SU-DHL-6 (cell line): ENCODE measurements around the gene ATR.

Source experiments
- H2AFZ ChIP-seq: fragments of 200-600 bp; sonication (generic); 2 replicates; pipeline ENCODE4 v1.6.1; 2014; ENCODE audit warnings: low read depth, mild to moderate bottlenecking, moderate library complexity, mixed read lengths, antibody characterized with exemption, low read length; ENCODE audit not compliant: severe bottlenecking
- H3F3A ChIP-seq: fragments of 200-600 bp; shearing (Covaris generic); 2 replicates; pipeline ENCODE4 v1.6.0; 2016; ENCODE audit warnings: antibody characterized with exemption, mild to moderate bottlenecking; ENCODE audit not compliant: insufficient read depth
- H3K27ac ChIP-seq: fragments of 200-600 bp; sonication (generic); 2 replicates; pipeline ENCODE4 v1.5.1; 2016; ENCODE audit warnings: low read depth, mild to moderate bottlenecking, low read length, moderate library complexity, mixed read lengths
- H3K27me3 ChIP-seq: fragments of 200-600 bp; sonication (generic), shearing (Covaris generic); 2 replicates; pipeline ENCODE4 v1.6.0; 2014; ENCODE audit warnings: mild to moderate bottlenecking, low read length
- H3K36me3 ChIP-seq: fragments of 200-600 bp; sonication (generic); 2 replicates; pipeline ENCODE4 v1.6.1; 2014; ENCODE audit warnings: mild to moderate bottlenecking, low read length, mixed read lengths
- H3K4me2 ChIP-seq: fragments of 300-600, 200-600 bp; shearing (Covaris generic), sonication (generic); 2 replicates; pipeline ENCODE4 v1.6.0; 2014; ENCODE audit warnings: low read length, low read depth, mild to moderate bottlenecking; ENCODE audit not compliant: poor library complexity, severe bottlenecking
- H3K4me3 ChIP-seq: fragments of 200-600 bp; sonication (generic); 2 replicates; pipeline ENCODE4 v1.5.1; 2014; ENCODE audit warnings: antibody characterized with exemption, low read length, mild to moderate bottlenecking, mixed read lengths; ENCODE audit not compliant: insufficient read depth, poor library complexity, severe bottlenecking
- H3K79me2 ChIP-seq: fragments of 200-600 bp; sonication (generic); 2 replicates; pipeline ENCODE4 v1.6.1; 2014; ENCODE audit warnings: mild to moderate bottlenecking, low read length, moderate library complexity; ENCODE audit not compliant: insufficient read depth
- H3K9ac ChIP-seq: fragments of 200-600 bp; sonication (generic); 2 replicates; pipeline ENCODE4 v1.7.0; 2014; ENCODE audit warnings: mild to moderate bottlenecking, low read length
- H3K9me2 ChIP-seq: fragments of 200-600 bp; sonication (generic); replicated peaks from 2 replicates; pipeline ENCODE4 v1.6.1; 2014; ENCODE audit warnings: low read length; ENCODE audit not compliant: insufficient read depth
- H3K9me3 ChIP-seq: fragments of 200-600 bp; sonication (generic); 2 replicates; pipeline ENCODE4 v1.6.1; 2014; ENCODE audit warnings: low read length, mixed read lengths; ENCODE audit not compliant: insufficient read depth
- H4K20me1 ChIP-seq: fragments of 200-600 bp; sonication (generic); 2 replicates; pipeline ENCODE4 v1.6.1; 2014; ENCODE audit warnings: low read depth, mild to moderate bottlenecking, antibody characterized with exemption, low read length, moderate library complexity, mixed read lengths
- EZH2phosphoT487 ChIP-seq: fragments of 200-600 bp; sonication (generic), shearing (Covaris generic); conservative IDR thresholded peaks from 2 replicates; pipeline ENCODE4 v1.6.1; 2018; ENCODE audit warnings: mild to moderate bottlenecking, antibody characterized with exemption, low read length, moderate library complexity, mixed read lengths
- TF ChIP-seq, protein P1 (sequence below): fragments of 200-600 bp; sonication (generic); IDR thresholded peaks from one replicate; pipeline ENCODE4 v1.5.1; 2017; ENCODE audit warnings: antibody characterized with exemption, mild to moderate bottlenecking, low read length, moderate library complexity; ENCODE audit not compliant: insufficient read depth, poor library complexity, severe bottlenecking

Gene ATR

DNA sequence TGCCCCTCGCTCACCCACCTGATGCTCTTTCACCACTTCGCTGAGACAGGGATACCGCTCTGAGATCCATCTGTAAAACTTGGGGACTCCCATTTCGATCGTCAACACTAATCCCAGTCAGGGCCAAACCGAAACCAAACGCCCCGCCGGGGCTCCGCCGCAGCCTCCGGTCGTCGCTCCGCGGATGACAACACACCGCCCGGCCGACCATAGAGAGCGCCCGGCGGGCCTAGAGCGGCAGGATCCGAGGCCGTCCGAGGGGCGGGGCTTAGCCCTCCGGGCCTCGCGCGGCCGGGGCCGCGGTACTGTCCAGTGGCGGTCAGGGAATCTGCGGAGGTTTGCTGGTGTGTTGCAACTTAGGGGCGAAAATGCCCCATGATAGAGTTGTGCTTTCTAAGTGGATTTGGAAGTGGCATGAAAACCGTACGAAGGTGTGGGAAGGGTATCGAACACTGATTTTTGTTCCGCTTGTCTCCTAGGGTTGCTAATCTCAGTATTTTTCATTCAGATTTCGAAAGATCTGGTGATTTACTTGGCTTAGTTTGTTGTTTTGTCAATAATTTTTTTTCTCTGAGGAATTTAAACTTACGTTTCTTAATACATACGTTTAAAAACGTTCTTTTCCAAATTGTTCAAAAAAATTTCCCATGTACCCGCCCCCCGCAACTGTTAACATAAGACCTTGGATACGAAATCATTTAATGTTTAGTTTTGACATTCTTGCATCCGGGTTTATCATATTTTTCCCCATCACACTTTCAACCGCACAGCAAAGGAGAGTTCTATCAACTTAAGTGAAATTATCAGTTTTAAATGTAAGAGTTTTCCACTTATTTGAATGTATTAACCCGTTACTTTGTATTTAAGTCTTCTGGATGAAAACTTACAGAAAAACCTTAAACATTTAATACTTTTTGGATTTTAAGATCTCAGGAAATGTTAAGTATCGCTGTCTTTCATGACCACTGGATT, 130.4 kb downstream of the ATR start, which contains the start of gene XRN1:
Gene XRN1 (minus strand): TSS at position 186 of the 972 bp plus-strand sequence. CDS start 93 bp downstream, at position 93.
- Histone ChIP-seq H3K4me3 (peak within 1 kb of the TSS; percentile 100), H3K9me3 (no peaks in the 10 kb centered on the region), H3K4me2 (peak within 1 kb of the TSS; percentile 96), H3K9ac (peak within 1 kb of the TSS; percentile 96), H3K27me3 (no peaks in the 10 kb centered on the region), H3K36me3 (no peaks in the 10 kb centered on the region), H3K9me2 (no peaks in the 10 kb centered on the region), H2AFZ (peak within 1 kb of the TSS; percentile 93), H3K27ac (peak within 1 kb of the TSS; percentile 54), H3F3A (peaks cover 16% of the 10 kb centered on the region), H4K20me1 (no peaks in the 10 kb centered on the region), H3K79me2 (peaks cover 46% of the 10 kb centered on the region)
- no peak for TF ChIP-seq EZH2phosphoT487
- TF ChIP-seq, protein P1, sequence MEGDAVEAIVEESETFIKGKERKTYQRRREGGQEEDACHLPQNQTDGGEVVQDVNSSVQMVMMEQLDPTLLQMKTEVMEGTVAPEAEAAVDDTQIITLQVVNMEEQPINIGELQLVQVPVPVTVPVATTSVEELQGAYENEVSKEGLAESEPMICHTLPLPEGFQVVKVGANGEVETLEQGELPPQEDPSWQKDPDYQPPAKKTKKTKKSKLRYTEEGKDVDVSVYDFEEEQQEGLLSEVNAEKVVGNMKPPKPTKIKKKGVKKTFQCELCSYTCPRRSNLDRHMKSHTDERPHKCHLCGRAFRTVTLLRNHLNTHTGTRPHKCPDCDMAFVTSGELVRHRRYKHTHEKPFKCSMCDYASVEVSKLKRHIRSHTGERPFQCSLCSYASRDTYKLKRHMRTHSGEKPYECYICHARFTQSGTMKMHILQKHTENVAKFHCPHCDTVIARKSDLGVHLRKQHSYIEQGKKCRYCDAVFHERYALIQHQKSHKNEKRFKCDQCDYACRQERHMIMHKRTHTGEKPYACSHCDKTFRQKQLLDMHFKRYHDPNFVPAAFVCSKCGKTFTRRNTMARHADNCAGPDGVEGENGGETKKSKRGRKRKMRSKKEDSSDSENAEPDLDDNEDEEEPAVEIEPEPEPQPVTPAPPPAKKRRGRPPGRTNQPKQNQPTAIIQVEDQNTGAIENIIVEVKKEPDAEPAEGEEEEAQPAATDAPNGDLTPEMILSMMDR, result no peak

DNA sequence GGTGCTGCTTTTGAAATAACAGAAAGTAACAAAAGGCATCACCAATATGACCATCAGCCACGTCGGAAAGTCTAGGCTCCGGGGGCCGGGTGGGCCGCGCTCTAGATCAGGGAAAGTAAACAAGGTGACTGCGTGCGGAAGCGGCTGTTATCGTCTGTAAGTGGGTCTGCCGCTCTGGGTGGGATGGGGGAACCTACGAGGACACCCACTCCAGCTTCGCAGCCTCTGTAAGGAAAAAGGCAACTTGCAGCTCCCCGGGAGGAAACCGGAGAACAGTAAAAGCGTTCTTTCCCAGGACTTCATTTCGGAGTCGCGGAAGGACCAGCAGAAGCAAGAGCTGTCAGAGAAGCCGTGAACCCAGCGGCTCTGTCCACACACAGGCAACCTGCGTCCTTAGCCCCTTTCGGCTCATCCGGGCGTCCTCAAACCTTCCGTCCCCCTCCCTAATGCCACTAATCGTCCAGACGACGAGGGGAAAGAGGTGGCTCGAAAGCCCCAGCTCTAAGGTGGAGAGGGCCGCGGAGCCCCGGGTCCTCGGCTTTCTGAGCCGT, 131.2 kb downstream of the ATR start:
- peaks cover 48% of the 10 kb centered on the region for H3K79me2 ChIP-seq

DNA sequence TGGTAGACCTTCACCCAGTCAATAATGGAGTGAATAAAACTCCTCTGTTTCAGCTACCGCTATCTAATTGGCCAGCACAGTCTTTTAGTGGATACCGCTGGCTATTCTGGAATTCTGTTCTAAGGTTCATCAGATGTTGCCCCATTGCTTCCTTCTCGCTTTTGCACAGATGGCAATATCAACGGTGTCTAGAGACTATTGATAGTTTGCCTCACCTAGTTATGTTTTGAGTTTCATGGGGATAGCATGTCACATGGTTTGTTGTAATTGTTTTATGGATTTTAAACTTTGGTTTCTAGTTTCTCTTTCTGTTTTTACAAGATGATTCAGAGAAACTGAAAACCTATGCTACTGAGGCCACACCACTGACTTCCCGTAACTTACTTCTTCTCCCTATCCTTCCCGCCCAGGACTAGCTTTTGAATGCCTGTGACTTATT, 132.7 kb downstream of the ATR start:
- peak overlapping the region; percentile 96 for H3K4me2 ChIP-seq
- H3F3A ChIP-seq, result peaks cover 16% of the 10 kb centered on the region
- peaks cover 48% of the 10 kb centered on the region for H3K79me2 ChIP-seq
- no peak overlapping the region for H3K4me3 ChIP-seq
- H2AFZ ChIP-seq, result no peak overlapping the region
- no peaks in the 10 kb centered on the region for H3K27me3 ChIP-seq
- no peaks in the 10 kb centered on the region for H3K36me3 ChIP-seq
- no peaks in the 10 kb centered on the region for H3K9me3 ChIP-seq
- H3K27ac ChIP-seq, result no peak overlapping the region
- no peak overlapping the region for H3K9ac ChIP-seq
- TF ChIP-seq, protein P1, result no peak
- TF ChIP-seq EZH2phosphoT487, result no peak
- no peaks in the 10 kb centered on the region for H3K9me2 ChIP-seq
- no peaks in the 10 kb centered on the region for H4K20me1 ChIP-seq

More for the DNA sequence above, 131.2 kb downstream of the ATR start:
- H3K36me3 ChIP-seq, result no peaks in the 10 kb centered on the region
- peak overlapping the region; percentile 96 for H3K9ac ChIP-seq
- no peaks in the 10 kb centered on the region for H3K27me3 ChIP-seq
- peak overlapping the region; percentile 96 for H3K4me2 ChIP-seq
- H4K20me1 ChIP-seq, result no peaks in the 10 kb centered on the region
- H2AFZ ChIP-seq, result peak overlapping the region; percentile 93
- H3K9me3 ChIP-seq, result no peaks in the 10 kb centered on the region
- no peak for TF ChIP-seq EZH2phosphoT487
- TF ChIP-seq, protein P1, result no peak
- peak overlapping the region; percentile 54 for H3K27ac ChIP-seq
- peaks cover 16% of the 10 kb centered on the region for H3F3A ChIP-seq
- H3K9me2 ChIP-seq, result no peaks in the 10 kb centered on the region
- peak overlapping the region; percentile 100 for H3K4me3 ChIP-seq
